Measurements from ENCODE around the gene IGFLR1. TPM values are rescaled to one million over a fixed set of nuclear protein-coding genes. Genes with fewer than 3 reads are reported as not detected.

The IGFLR1 gene
- total RNA-seq, 4 donors from 2014 or later = 4.8 to 25.5 (median 10.7) TPM

- Histone ChIP-seq H3K9me3 (no peaks in the 10 kb centered on the region), H3K36me3 (peaks cover 0 to 100% (median 38%) of the 10 kb centered on the region in 3 donors), H3K27ac (no peak overlapping the region), H3K4me1 (no peaks in the 10 kb centered on the region), H3K4me3 (no peak overlapping the region), H3K27me3 (no peaks in the 10 kb centered on the region)
- 84 to 86% methylated on average over 20 to 25 of the region's 25 CpGs for WGBS, 2 donors
- TF ChIP-seq CTCF (IDR thresholded peaks at IDR 0.05) = no peak
- TF ChIP-seq EP300 (IDR thresholded peaks at IDR 0.05) = no peak
- TF ChIP-seq POLR2A (IDR thresholded peaks at IDR 0.05) = no peak
- no peak for DNase-seq (ENCODE audit: low spot score in 2 of 2)
Measured at GRCh38 chr19:35732540-35733179, 9.6 kb downstream of the IGFLR1 start.

GRCh38 chr19:35731779-35732405, 10.4 kb downstream of the IGFLR1 start:
- DNase-seq (ENCODE audit: low spot score in 2 of 2) = no peak

GRCh38 chr19:35731353-35731752, 10.9 kb downstream of the IGFLR1 start:
- Histone ChIP-seq H3K9me3 (no peaks in the 10 kb centered on the region), H3K27me3 (no peaks in the 10 kb centered on the region), H3K4me3 (no peak overlapping the region), H3K27ac (no peak overlapping the region), H3K36me3 (peaks cover 0 to 100% (median 47%) of the 10 kb centered on the region in 3 donors), H3K4me1 (no peaks in the 10 kb centered on the region)
- no peak for TF ChIP-seq POLR2A (IDR thresholded peaks at IDR 0.05)
- TF ChIP-seq EP300 (IDR thresholded peaks at IDR 0.05) = no peak
- TF ChIP-seq CTCF (IDR thresholded peaks at IDR 0.05) = no peak
- WGBS, 2 donors = 82 to 87% methylated on average over 9 of the region's 9 CpGs
- no peak for DNase-seq (ENCODE audit: low spot score in 2 of 2)

More at GRCh38 chr19:35731779-35732405, 10.4 kb downstream of the IGFLR1 start:
- Histone ChIP-seq H3K27me3 (no peaks in the 10 kb centered on the region), H3K4me1 (no peaks in the 10 kb centered on the region), H3K4me3 (no peak overlapping the region), H3K9me3 (no peaks in the 10 kb centered on the region), H3K36me3 (peaks cover 0 to 100% (median 45%) of the 10 kb centered on the region in 3 donors), H3K27ac (no peak overlapping the region)
- TF ChIP-seq CTCF (IDR thresholded peaks at IDR 0.05) (no peak), EP300 (IDR thresholded peaks at IDR 0.05) (no peak)
- WGBS, 2 donors = 83 to 84% methylated on average over 21 of the region's 21 CpGs

- peaks cover 5 to 100% (median 57%) of the 10 kb centered on the region in 3 donors for H3K36me3 ChIP-seq
- H3K4me1 ChIP-seq = no peaks in the 10 kb centered on the region
- no peak for TF ChIP-seq POLR2A (IDR thresholded peaks at IDR 0.05)
- TF ChIP-seq CTCF (IDR thresholded peaks at IDR 0.05) = no peak
- no peak for TF ChIP-seq EP300 (IDR thresholded peaks at IDR 0.05)
- 92 to 93% methylated on average over 18 of the region's 18 CpGs for WGBS, 2 donors
- H3K27me3 ChIP-seq = no peaks in the 10 kb centered on the region
- H3K9me3 ChIP-seq = no peaks in the 10 kb centered on the region
- H3K4me3 ChIP-seq = no peak overlapping the region
- DNase-seq (ENCODE audit: low spot score in 2 of 2) = no peak
- no peak overlapping the region for H3K27ac ChIP-seq
Measured at GRCh38 chr19:35730326-35730725, 11.9 kb downstream of the IGFLR1 start.

GRCh38 chr19:35729763-35730162, 12.5 kb downstream of the IGFLR1 start:
- Histone ChIP-seq H3K36me3 (peaks cover 5 to 100% (median 63%) of the 10 kb centered on the region in 3 donors), H3K9me3 (no peaks in the 10 kb centered on the region), H3K27ac (no peak overlapping the region), H3K4me3 (no peak overlapping the region), H3K4me1 (no peaks in the 10 kb centered on the region), H3K27me3 (no peaks in the 10 kb centered on the region)
- DNase-seq (ENCODE audit: low spot score in 2 of 2) = no peak
- TF ChIP-seq EP300 (IDR thresholded peaks at IDR 0.05) (no peak), CTCF (IDR thresholded peaks at IDR 0.05) (no peak), POLR2A (IDR thresholded peaks at IDR 0.05) (no peak)
- WGBS, 2 donors = 89 to 90% methylated on average over 11 of the region's 11 CpGs

Data from tibial nerve (tissue), 4 donors.